PC-3 (cell line): ENCODE results near the gene PTHLH.

Source experiments
- CTCF ChIP-seq: fragments of 300-600 bp; sonication (generic); conservative IDR thresholded peaks from 2 replicates; pipeline ENCODE4 v1.5.1; 2017; ENCODE audit warnings: antibody characterized with exemption, low read depth, mild to moderate bottlenecking, low read length
- EZH2 ChIP-seq: fragments of 300-600 bp; sonication (generic); IDR thresholded peaks from one replicate; pipeline ENCODE4 v1.6.1; 2017; ENCODE audit warnings: antibody characterized with exemption, mild to moderate bottlenecking, low read length; ENCODE audit not compliant: unreplicated experiment
- EZH2phosphoT487 ChIP-seq: fragments of 300-600 bp; sonication (generic); IDR thresholded peaks from 2 replicates; pipeline ENCODE4 v1.6.1; 2018; ENCODE audit warnings: mild to moderate bottlenecking, antibody characterized with exemption, low read length, borderline replicate concordance

GRCh38 chr12:27964123-27964522 lies 8.4 kb downstream of the PTHLH start:
- TF ChIP-seq CTCF (no peak), EZH2 (no peak), EZH2phosphoT487 (no peak)
